Suprapubic skin (tissue), 4 donors: ENCODE data around the gene DGCR2. TPM values are rescaled to one million over a fixed set of nuclear protein-coding genes. Genes with fewer than 3 reads are reported as not detected.

Source experiments
- DNase-seq, 2 donors: peaks; one replicate each; pipeline ENCODE4 v3.0.0-alpha.2; 2019; ENCODE audit warnings: low spot score in 2 of 2
- H3K27ac ChIP-seq: fragments of 200-600 bp; sonication (generic); one replicate; pipeline ENCODE4 v1.5.1; 2019
- H3K27me3 ChIP-seq: fragments of 200-600 bp; sonication (generic); one replicate; pipeline ENCODE4 v1.5.1; 2019
- H3K36me3 ChIP-seq: fragments of 200-600 bp; sonication (generic); one replicate; pipeline ENCODE4 v1.5.1; 2019
- H3K4me1 ChIP-seq: fragments of 200-600 bp; sonication (generic); one replicate; pipeline ENCODE4 v1.5.1; 2019
- H3K4me3 ChIP-seq: fragments of 200-600 bp; sonication (generic); one replicate; pipeline ENCODE4 v1.5.1; 2019; ENCODE audit warnings: mild to moderate bottlenecking
- H3K9me3 ChIP-seq: fragments of 200-600 bp; sonication (generic); one replicate; pipeline ENCODE4 v1.5.1; 2019
- EP300 ChIP-seq: sonication (generic); formaldehyde crosslinking; IDR thresholded peaks from one replicate; pipeline ENCODE4 v1.6.1; 2017; ENCODE audit warnings: antibody characterized with exemption
- POLR2A ChIP-seq, 2 donors: fragments of 450-650 bp; IDR thresholded peaks; one replicate each; pipeline ENCODE4 v1.6.1; 2017; ENCODE audit warnings: antibody characterized with exemption in 2 of 2, mild to moderate bottlenecking in 2 of 2, moderate library complexity in 2 of 2
- POLR2AphosphoS5 ChIP-seq, 3 donors: sonication (generic); formaldehyde crosslinking; IDR thresholded peaks; one replicate each; pipeline ENCODE4 v1.6.1; 2017; ENCODE audit warnings: antibody characterized with exemption in 3 of 3
- WGBS: methylation state at CpG from one replicate; pipeline ENCODE4 v1.1.5; 2018; 5-methylcytosine and 5-hydroxymethylcytosine counted together
- total RNA-seq, 4 donors: library from RNA; depleted of rRNA; stranded (reverse); fragments of >200 nt; gene quantifications; one replicate each; pipeline ENCODE4 v1.1.0, GENCODE V29; 2016
- TF ChIP-seq, protein P1 (sequence below), 2 donors: fragments of 200-600 bp in 1 of 2; fragments of 450-650 bp in 1 of 2; sonication (generic) in 1 of 2; IDR thresholded peaks; one replicate each; pipeline ENCODE4 v1.5.1; 2016 to 2019; ENCODE audit warnings: antibody characterized with exemption in 2 of 2, mild to moderate bottlenecking in 1 of 2, moderate library complexity in 1 of 2

The DGCR2 gene
- total RNA-seq, 4 donors from 2014 or later = 115 to 172 (median 130) TPM

DNA sequence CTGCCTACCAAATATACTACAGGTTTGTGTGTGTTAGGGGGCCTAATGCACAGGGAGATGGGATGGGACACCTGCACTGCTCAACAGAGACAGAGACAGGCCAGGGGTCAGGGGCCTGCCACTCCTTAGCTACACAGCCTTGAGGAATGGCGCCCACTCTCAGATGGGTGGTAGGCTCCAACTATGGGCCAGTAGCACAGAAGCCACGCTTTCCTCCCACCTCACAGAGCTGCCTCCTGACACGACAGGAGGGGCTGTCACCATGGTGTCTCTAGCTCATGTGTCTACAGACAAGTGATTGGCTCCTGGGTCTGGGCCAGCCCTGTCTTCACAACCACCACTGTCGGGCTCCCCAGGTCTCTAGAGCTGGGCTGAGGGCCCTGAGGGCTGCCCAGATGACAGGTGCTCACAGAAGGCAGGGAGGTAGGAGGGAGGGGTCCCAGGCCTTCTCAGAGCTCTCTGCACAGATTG, 81.8 kb downstream of the DGCR2 start:
- Histone ChIP-seq H3K4me3 (no peak overlapping the region), H3K36me3 (peaks cover 82% of the 10 kb centered on the region), H3K4me1 (no peaks in the 10 kb centered on the region), H3K27me3 (no peaks in the 10 kb centered on the region), H3K27ac (no peak overlapping the region), H3K9me3 (no peaks in the 10 kb centered on the region)
- TF ChIP-seq EP300 = no peak
- TF ChIP-seq, protein P1, sequence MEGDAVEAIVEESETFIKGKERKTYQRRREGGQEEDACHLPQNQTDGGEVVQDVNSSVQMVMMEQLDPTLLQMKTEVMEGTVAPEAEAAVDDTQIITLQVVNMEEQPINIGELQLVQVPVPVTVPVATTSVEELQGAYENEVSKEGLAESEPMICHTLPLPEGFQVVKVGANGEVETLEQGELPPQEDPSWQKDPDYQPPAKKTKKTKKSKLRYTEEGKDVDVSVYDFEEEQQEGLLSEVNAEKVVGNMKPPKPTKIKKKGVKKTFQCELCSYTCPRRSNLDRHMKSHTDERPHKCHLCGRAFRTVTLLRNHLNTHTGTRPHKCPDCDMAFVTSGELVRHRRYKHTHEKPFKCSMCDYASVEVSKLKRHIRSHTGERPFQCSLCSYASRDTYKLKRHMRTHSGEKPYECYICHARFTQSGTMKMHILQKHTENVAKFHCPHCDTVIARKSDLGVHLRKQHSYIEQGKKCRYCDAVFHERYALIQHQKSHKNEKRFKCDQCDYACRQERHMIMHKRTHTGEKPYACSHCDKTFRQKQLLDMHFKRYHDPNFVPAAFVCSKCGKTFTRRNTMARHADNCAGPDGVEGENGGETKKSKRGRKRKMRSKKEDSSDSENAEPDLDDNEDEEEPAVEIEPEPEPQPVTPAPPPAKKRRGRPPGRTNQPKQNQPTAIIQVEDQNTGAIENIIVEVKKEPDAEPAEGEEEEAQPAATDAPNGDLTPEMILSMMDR (IDR thresholded peaks at IDR 0.05) = no peak
- TF ChIP-seq POLR2A (IDR thresholded peaks at IDR 0.05) = no peak
- no peak for TF ChIP-seq POLR2AphosphoS5 (IDR thresholded peaks at IDR 0.05)
- whole genome bisulfite sequencing = 72% methylated on average over 4 of the region's 4 CpGs
- peak in 1 of 2 donors; percentile 42 for DNase-seq

GRCh38 chr22:19039796-19040280, 82.4 kb downstream of the DGCR2 start:
- H3K36me3 ChIP-seq = peaks cover 76% of the 10 kb centered on the region
- H3K9me3 ChIP-seq = no peaks in the 10 kb centered on the region
- H3K27ac ChIP-seq = no peak overlapping the region
- 82% methylated on average over 5 of the region's 6 CpGs for WGBS
- peak in 1 of 2 donors; percentile 52 for DNase-seq
- no peaks in the 10 kb centered on the region for H3K4me1 ChIP-seq
- H3K4me3 ChIP-seq = no peak overlapping the region
- TF ChIP-seq EP300 (no peak), POLR2A (IDR thresholded peaks at IDR 0.05) (no peak), POLR2AphosphoS5 (IDR thresholded peaks at IDR 0.05) (no peak)
- TF ChIP-seq, protein P1 (IDR thresholded peaks at IDR 0.05) = no peak
- no peaks in the 10 kb centered on the region for H3K27me3 ChIP-seq

- Histone ChIP-seq H3K4me1 (no peaks in the 10 kb centered on the region), H3K36me3 (peaks cover 73% of the 10 kb centered on the region), H3K4me3 (no peak overlapping the region), H3K9me3 (no peaks in the 10 kb centered on the region), H3K27ac (no peak overlapping the region), H3K27me3 (no peaks in the 10 kb centered on the region)
- peak in 1 of 2 donors; percentile 47 for DNase-seq
- WGBS = 87% methylated on average over 8 of the region's 8 CpGs
- TF ChIP-seq POLR2AphosphoS5 (IDR thresholded peaks at IDR 0.05) (no peak), POLR2A (IDR thresholded peaks at IDR 0.05) (no peak), EP300 (no peak)
- TF ChIP-seq, protein P1 (IDR thresholded peaks at IDR 0.05) = no peak
Measured at GRCh38 chr22:19039448-19039780, 82.8 kb downstream of the DGCR2 start.

DNA sequence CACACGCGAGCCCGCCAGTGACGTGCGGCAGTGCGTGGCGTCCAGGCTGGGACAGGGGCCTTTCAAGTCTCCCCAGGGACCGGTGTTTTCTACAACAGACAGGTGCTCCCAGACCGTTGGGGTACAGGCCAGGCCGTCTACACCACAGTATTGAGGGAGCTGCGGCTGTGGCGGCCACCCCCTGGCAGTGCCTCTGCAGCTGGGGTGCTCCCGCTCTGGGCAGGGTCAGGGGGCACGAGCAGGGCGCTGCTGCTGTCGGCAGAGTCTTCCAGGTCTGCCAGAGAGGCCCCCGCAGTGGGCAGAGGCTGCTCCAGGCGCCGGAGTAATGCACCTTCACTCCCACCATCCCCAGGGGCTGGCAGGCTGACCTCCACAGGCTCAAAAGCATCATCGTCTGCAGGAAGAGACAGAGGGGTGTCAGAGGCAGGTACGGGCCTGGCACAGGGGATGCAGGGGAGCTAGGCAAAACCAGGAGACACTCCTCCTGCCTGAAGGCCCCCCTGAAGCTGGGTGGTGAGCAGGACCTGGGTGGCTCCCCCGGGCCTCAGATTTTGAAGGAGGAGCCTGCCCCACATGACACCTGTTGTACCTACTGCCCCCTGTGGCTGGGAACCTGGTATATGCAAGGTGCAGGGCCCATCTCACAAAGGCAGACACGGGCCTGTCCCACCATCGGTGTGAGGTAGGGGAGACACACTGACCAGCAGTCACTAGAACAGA, 83.3 kb downstream of the DGCR2 start:
- Histone ChIP-seq H3K4me1 (no peaks in the 10 kb centered on the region), H3K27me3 (no peaks in the 10 kb centered on the region), H3K27ac (no peak overlapping the region), H3K36me3 (peaks cover 68% of the 10 kb centered on the region), H3K4me3 (no peak overlapping the region), H3K9me3 (no peaks in the 10 kb centered on the region)
- no peak for TF ChIP-seq EP300
- TF ChIP-seq, protein P1 (IDR thresholded peaks at IDR 0.05) = no peak
- TF ChIP-seq POLR2A (IDR thresholded peaks at IDR 0.05) = no peak
- no peak for TF ChIP-seq POLR2AphosphoS5 (IDR thresholded peaks at IDR 0.05)
- 88% methylated on average over 10 of the region's 24 CpGs for WGBS
- DNase-seq = peak in 1 of 2 donors; percentile 58

DNA sequence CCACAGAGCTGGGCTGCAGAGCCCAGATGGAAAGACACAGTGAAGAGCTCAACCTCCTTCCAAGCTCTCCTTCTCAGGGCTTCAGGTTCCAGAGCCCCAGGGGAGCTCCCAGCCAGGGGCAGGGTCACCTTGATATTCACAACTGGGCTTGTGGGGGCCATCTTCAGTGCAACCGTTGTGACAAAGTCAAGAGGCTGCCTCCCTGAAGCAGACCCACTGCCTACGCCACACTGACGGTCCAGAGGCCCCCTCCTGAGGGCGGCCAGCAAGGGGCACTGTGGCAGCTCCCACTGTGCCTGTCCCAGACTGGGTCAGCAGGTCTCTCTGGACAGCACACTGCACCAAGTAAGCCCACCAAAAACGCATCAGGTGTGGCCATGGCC, 84.1 kb downstream of the DGCR2 start:
- no peak overlapping the region for H3K4me3 ChIP-seq
- no peaks in the 10 kb centered on the region for H3K4me1 ChIP-seq
- no peak for TF ChIP-seq POLR2A (IDR thresholded peaks at IDR 0.05)
- TF ChIP-seq, protein P1 (IDR thresholded peaks at IDR 0.05) = no peak
- TF ChIP-seq POLR2AphosphoS5 (IDR thresholded peaks at IDR 0.05) = no peak
- TF ChIP-seq EP300 = no peak
- 82% methylated on average over 5 of the region's 5 CpGs for WGBS
- no peak overlapping the region for H3K27ac ChIP-seq
- no peaks in the 10 kb centered on the region for H3K27me3 ChIP-seq
- H3K36me3 ChIP-seq = peaks cover 60% of the 10 kb centered on the region
- no peaks in the 10 kb centered on the region for H3K9me3 ChIP-seq
- DNase-seq = peak in 1 of 2 donors; percentile 54
